HUES64 (cell line): ENCODE data around the gene ATP11C.
"Not testable (repeated sequence)": the region's sequence is repeated elsewhere in the genome, so short reads cannot be mapped to it uniquely, and the experiment has no call there.

Experiments
- H3K27ac ChIP-seq: 2 replicates; pipeline ENCODE4 v1.7.0; 2013; ENCODE audit warnings: low read depth, low read length, inconsistent platforms
- H3K27me3 ChIP-seq: 2 replicates; pipeline ENCODE4 v1.6.1; 2013; ENCODE audit warnings: mild to moderate bottlenecking, low read length; ENCODE audit not compliant: insufficient read depth
- H3K36me3 ChIP-seq: 2 replicates; pipeline ENCODE4 v1.6.1; 2013; ENCODE audit warnings: mild to moderate bottlenecking, low read length; ENCODE audit not compliant: insufficient read depth
- H3K4me1 ChIP-seq: 2 replicates; pipeline ENCODE4 v1.6.1; 2013; ENCODE audit warnings: mild to moderate bottlenecking, low read length, moderate library complexity; ENCODE audit not compliant: insufficient read depth
- H3K4me3 ChIP-seq: 2 replicates; pipeline ENCODE4 v1.5.1; 2013; ENCODE audit warnings: mild to moderate bottlenecking, low read length, moderate library complexity
- H3K9ac ChIP-seq: 2 replicates; pipeline ENCODE4 v1.6.1; 2013; ENCODE audit warnings: mild to moderate bottlenecking, low read depth, low read length
- H3K9me3 ChIP-seq: 2 replicates; pipeline ENCODE4 v1.6.1; 2013; ENCODE audit warnings: low read depth, low read length; ENCODE audit not compliant: insufficient read depth
- WGBS: fragments of 150-250, 120-280 bp; methylation state at CpG from one replicate; pipeline ENCODE4 v1.1.7; 2013; ENCODE audit warnings: missing lambda C conversion rate; 5-methylcytosine and 5-hydroxymethylcytosine counted together

The ATP11C gene

GRCh38 chrX:139921142-139921541, 11.7 kb downstream of the ATP11C start:
- 94% methylated on average over 5 of the region's 6 CpGs for WGBS
- H3K4me3 ChIP-seq, H3K9me3 ChIP-seq, H3K4me1 ChIP-seq, H3K9ac ChIP-seq, H3K36me3 ChIP-seq, H3K27ac ChIP-seq, H3K27me3 ChIP-seq: not testable (repeated sequence)

- H3K27me3 ChIP-seq: no peaks in the 10 kb centered on the region
- no peaks in the 10 kb centered on the region for H3K4me1 ChIP-seq
- H3K9me3 ChIP-seq: no peaks in the 10 kb centered on the region
- no peaks in the 10 kb centered on the region for H3K36me3 ChIP-seq
- H3K9ac ChIP-seq: no peak overlapping the region
- no peak overlapping the region for H3K4me3 ChIP-seq
- H3K27ac ChIP-seq: no peak overlapping the region
- WGBS: 100% methylated on average over 1 of the region's 1 CpG
These were observed 12.5 kb downstream of the ATP11C start for GRCh38 chrX:139920316-139920715.

DNA sequence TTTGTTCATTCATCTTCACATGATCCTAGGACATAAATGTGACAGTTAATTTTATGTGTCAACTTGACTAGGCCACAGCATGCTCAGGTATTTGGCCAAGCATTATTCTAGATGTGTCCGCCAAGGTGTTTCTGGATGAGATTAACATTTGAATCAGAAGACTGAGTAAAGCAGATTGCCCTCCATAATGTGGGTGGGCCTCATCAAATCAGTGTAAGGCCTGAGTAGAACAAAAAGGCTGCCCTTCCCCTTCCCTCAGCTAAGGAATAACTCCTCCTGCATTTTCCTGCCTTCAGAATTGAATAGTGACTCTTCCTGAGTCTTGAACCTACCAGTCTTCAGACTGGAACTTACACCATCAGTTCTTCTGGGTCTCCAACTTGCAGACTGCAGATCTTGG, 18.4 kb downstream of the ATP11C start:
- Histone ChIP-seq H3K4me1 (peaks cover 14% of the 10 kb centered on the region), H3K36me3 (no peaks in the 10 kb centered on the region), H3K9ac (no peak overlapping the region), H3K4me3 (no peak overlapping the region), H3K9me3 (no peaks in the 10 kb centered on the region), H3K27me3 (no peaks in the 10 kb centered on the region), H3K27ac (no peak overlapping the region)
- 91% methylated on average over 1 of the region's 1 CpG for WGBS

- WGBS: 90% methylated on average over 1 of the region's 3 CpGs
- Histone ChIP-seq H3K36me3 (no peaks in the 10 kb centered on the region), H3K27ac (no peak overlapping the region), H3K9me3 (no peaks in the 10 kb centered on the region), H3K4me3 (no peak overlapping the region), H3K27me3 (no peaks in the 10 kb centered on the region), H3K4me1 (peaks cover 14% of the 10 kb centered on the region), H3K9ac (no peak overlapping the region)
These were observed 23.1 kb downstream of the ATP11C start for GRCh38 chrX:139909712-139910111.

DNA sequence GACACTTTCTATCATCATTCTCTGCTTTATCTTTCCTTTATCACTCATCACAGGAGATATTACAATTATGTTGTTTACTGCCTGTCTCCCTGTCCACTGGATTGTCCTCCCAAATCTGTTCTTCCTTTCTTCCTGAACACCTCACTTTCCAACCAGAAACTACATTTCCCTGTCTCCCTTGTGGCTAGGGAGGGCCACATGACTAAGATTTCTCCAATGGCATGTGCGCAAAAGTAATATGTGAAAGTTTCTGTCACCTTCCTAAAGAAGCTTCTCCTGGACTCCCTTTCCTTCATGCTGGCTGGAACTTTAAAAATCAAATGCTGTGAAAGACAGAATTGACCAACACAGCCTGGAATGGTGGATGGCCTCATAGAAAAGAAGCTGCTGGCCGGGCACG, 25.8 kb downstream of the ATP11C start:
- Histone ChIP-seq H3K36me3 (no peaks in the 10 kb centered on the region), H3K27me3 (no peaks in the 10 kb centered on the region), H3K27ac (no peak overlapping the region), H3K9ac (no peak overlapping the region), H3K4me1 (peaks cover 13% of the 10 kb centered on the region; the same call in 1 of the 2 replicates), H3K4me3 (no peak overlapping the region), H3K9me3 (no peaks in the 10 kb centered on the region)
- WGBS: 93% methylated on average over 3 of the region's 3 CpGs

DNA sequence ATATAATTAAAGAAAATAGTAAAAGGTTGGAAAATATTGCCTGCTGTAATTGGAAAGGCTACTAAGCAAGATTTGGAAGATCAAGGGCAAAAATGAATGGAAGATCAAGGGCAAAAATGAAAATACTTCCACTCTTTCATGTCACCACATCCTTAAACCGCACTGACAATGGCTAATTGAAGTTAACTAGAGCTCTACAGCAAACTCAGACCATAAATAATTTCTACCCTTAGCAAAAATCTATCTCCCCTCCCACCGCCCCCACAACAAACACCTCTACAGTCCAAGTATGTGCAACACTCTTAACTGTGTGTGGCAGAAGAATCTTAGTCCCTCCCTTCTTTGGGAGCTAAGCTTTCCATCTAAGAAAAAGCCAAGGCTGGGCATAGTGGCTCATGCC, 27.1 kb downstream of the ATP11C start:
- H3K27ac ChIP-seq: no peak overlapping the region
- no peaks in the 10 kb centered on the region for H3K36me3 ChIP-seq
- H3K9ac ChIP-seq: no peak overlapping the region
- H3K4me1 ChIP-seq: peaks cover 10% of the 10 kb centered on the region; the same call in 1 of the 2 replicates
- no peaks in the 10 kb centered on the region for H3K9me3 ChIP-seq
- H3K27me3 ChIP-seq: no peaks in the 10 kb centered on the region
- 90% methylated on average over 2 of the region's 2 CpGs for WGBS
- H3K4me3 ChIP-seq: no peak overlapping the region

- 95% methylated on average over 3 of the region's 3 CpGs for WGBS
- no peak overlapping the region for H3K9ac ChIP-seq
- no peak overlapping the region for H3K4me3 ChIP-seq
- H3K4me1 ChIP-seq: peaks cover 8% of the 10 kb centered on the region; the same call in 1 of the 2 replicates
- H3K9me3 ChIP-seq: no peaks in the 10 kb centered on the region
- no peaks in the 10 kb centered on the region for H3K36me3 ChIP-seq
- H3K27ac ChIP-seq: no peak overlapping the region
- no peaks in the 10 kb centered on the region for H3K27me3 ChIP-seq
These were observed 27.8 kb downstream of the ATP11C start for GRCh38 chrX:139905051-139905450.

DNA sequence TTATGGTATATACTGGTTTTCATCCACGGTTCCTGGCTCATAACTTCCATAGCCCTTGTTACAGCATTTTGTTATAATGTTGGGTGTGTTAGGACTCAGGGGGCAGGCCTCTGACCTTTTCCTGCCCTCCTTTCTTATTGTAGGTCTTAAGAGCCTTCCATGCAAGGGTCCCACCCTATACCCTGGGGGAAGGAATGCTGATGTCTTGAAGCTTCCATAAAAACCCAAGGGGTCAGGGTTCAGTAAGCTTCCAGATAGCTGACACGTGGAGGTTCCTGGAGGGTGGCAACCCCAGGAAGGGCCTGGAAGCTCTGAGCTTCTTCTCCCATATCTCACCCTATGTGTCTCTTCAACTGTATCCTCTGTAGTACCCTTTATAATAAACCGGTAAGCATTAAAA, 29.6 kb downstream of the ATP11C start:
- 78% methylated on average over 2 of the region's 3 CpGs for WGBS
- no peak overlapping the region for H3K27ac ChIP-seq

DNA sequence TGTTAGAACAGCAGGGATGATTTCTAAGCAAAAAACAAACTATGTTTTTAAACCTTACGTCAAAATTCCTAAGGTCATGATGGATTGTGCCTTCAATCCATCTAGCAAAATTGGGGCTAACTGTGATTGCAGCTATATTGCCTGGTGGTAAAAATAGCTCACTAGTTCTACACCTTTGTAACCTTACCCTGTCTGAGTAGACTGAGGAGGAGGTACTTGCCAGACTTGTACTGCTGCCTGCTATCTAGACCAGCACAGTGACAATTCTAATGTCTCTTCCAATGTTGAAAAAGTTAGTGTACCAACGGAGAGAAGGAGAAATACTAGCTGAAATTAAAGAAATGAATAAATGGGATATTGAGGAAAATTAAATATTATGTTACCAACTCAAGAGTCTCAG, 30.3 kb downstream of the ATP11C start:
- H3K27me3 ChIP-seq: no peaks in the 10 kb centered on the region
- H3K36me3 ChIP-seq: no peaks in the 10 kb centered on the region
- no peak overlapping the region for H3K4me3 ChIP-seq
- H3K9ac ChIP-seq: no peak overlapping the region
- no peaks in the 10 kb centered on the region for H3K9me3 ChIP-seq
- WGBS: 90% methylated on average over 1 of the region's 2 CpGs
- H3K27ac ChIP-seq: no peak overlapping the region
- H3K4me1 ChIP-seq: peaks cover 8% of the 10 kb centered on the region; the same call in 1 of the 2 replicates

More for the DNA sequence above, 29.6 kb downstream of the ATP11C start:
- Histone ChIP-seq H3K36me3 (no peaks in the 10 kb centered on the region), H3K9ac (no peak overlapping the region), H3K9me3 (no peaks in the 10 kb centered on the region), H3K27me3 (no peaks in the 10 kb centered on the region), H3K4me1 (peaks cover 8% of the 10 kb centered on the region; the same call in 1 of the 2 replicates), H3K4me3 (no peak overlapping the region)

DNA sequence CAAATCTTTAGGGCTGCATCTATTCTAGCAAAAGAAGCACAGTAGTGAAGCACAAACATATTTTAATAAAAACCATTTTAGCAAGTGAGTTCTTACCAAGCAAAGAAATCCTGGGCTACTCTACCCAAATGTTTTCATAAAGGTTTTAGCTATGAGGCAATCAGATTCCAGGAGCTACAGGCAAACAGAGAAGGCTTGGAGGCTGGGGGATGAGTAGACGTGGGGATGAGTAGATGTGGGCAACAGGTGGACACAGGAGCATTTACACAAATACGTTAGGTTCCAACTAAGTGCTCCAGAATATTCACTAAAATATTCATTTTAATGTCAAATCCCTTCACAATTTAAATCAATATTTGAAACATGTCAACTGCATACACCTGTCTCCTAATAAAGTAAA, 34.5 kb downstream of the ATP11C start:
- 88% methylated on average over 2 of the region's 2 CpGs for WGBS
- no peak overlapping the region for H3K27ac ChIP-seq
- no peaks in the 10 kb centered on the region for H3K27me3 ChIP-seq
- H3K4me3 ChIP-seq: no peak overlapping the region
- peaks cover 8% of the 10 kb centered on the region; the same call in 1 of the 2 replicates for H3K4me1 ChIP-seq
- H3K9ac ChIP-seq: no peak overlapping the region
- H3K36me3 ChIP-seq: no peaks in the 10 kb centered on the region
- H3K9me3 ChIP-seq: no peaks in the 10 kb centered on the region

- no peak overlapping the region for H3K9ac ChIP-seq
- H3K9me3 ChIP-seq: no peaks in the 10 kb centered on the region
- no peak overlapping the region for H3K4me3 ChIP-seq
- H3K27me3 ChIP-seq: no peaks in the 10 kb centered on the region
- no peaks in the 10 kb centered on the region for H3K36me3 ChIP-seq
- 97% methylated on average over 2 of the region's 2 CpGs for WGBS
- no peak overlapping the region for H3K27ac ChIP-seq
- H3K4me1 ChIP-seq: no peaks in the 10 kb centered on the region; the same call in 1 of the 2 replicates
These were observed 40.3 kb downstream of the ATP11C start for GRCh38 chrX:139892512-139892911.

DNA sequence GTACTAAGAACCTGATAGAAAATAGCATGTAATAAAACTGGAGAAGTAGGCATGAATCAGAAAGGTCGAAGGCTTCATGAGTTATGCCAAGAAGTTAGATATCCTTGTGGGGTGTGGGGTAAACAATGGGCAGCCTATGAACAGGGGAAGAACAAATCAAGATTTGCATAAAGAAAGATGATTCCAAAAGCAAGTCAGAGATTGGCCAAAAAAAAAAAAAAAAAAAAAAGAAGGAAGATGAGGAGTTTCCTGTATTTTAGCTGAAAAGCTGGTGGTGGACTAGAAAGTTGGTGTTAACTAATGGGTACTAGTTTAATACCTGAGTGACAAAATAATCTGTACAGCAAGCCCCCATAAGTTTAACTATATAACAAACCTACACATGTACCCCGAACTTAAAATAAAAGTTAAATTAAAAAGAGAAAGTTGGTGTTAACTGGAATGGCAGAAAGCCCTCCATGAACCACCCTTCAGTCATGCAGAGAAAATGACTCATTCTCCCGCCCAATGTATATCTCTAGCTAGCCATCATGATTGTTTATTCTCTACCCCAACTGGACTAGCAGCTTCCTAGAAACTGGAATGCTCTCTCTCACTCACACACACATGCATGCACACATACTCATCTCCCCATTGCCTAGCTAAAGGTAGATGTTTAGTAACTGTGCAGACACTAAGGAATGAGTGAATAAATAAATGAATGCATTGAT, 41.7 kb downstream of the ATP11C start:
- Histone ChIP-seq H3K9me3 (no peaks in the 10 kb centered on the region), H3K4me3 (no peak overlapping the region), H3K4me1 (no peaks in the 10 kb centered on the region; the same call in 1 of the 2 replicates), H3K9ac (no peak overlapping the region), H3K27me3 (no peaks in the 10 kb centered on the region), H3K36me3 (no peaks in the 10 kb centered on the region), H3K27ac (no peak overlapping the region)
- WGBS: 90% methylated on average over 2 of the region's 3 CpGs
